ENCODE data around the gene PRKAR2A.

The PRKAR2A gene

GRCh38 chr3:48881006-48881405 lies 33.3 kb upstream of the PRKAR2A start:
- Histone ChIP-seq H4K20me1 (ENCODE audit: insufficient read depth, low read length) (no peaks in the 10 kb centered on the region), H3K9ac (ENCODE audit: low read length) (no peak overlapping the region), H3K4me1 (ENCODE audit: low read length) (no peaks in the 10 kb centered on the region), H3K4me3 (ENCODE audit: low read length) (no peak overlapping the region), H3K27me3 (replicated peaks; ENCODE audit: insufficient read depth, low read length) (no peaks in the 10 kb centered on the region), H3K27ac (ENCODE audit: low read length) (no peak overlapping the region), H2AFZ (ENCODE audit: low read length) (no peak overlapping the region), H3K4me2 (ENCODE audit: low read depth, low read length) (no peak overlapping the region), H3K79me2 (ENCODE audit: low read length) (peaks cover 56% of the 10 kb centered on the region), H3F3A (ENCODE audit: insufficient read depth, low read length) (no peaks in the 10 kb centered on the region), H3K9me2 (replicated peaks; ENCODE audit: insufficient read depth, low read length) (no peaks in the 10 kb centered on the region), H3K36me3 (replicated peaks; ENCODE audit: insufficient read depth, low read length) (no peaks in the 10 kb centered on the region; the same call in 1 of the 2 replicates), H3K9me3 (replicated peaks; ENCODE audit: insufficient read depth, low read length) (no peaks in the 10 kb centered on the region)
- no peak for DNase-seq
- TF ChIP-seq EZH2phosphoT487 (IDR thresholded peaks at IDR 0.05; ENCODE audit: low read length), result no peak
- no peak for TF ChIP-seq CTCF (IDR thresholded peaks at IDR 0.05; ENCODE audit: low read length)
- no peak for TF ChIP-seq EZH2 (optimal IDR thresholded peaks at IDR 0.05; ENCODE audit: low read depth, low read length)

- H3K9ac ChIP-seq (ENCODE audit: low read length), result no peak overlapping the region
- no peaks in the 10 kb centered on the region for H3K9me3 ChIP-seq (replicated peaks; ENCODE audit: insufficient read depth, low read length)
- no peaks in the 10 kb centered on the region; the same call in 1 of the 2 replicates for H3K36me3 ChIP-seq (replicated peaks; ENCODE audit: insufficient read depth, low read length)
- no peak overlapping the region for H3K27ac ChIP-seq (ENCODE audit: low read length)
- no peaks in the 10 kb centered on the region for H4K20me1 ChIP-seq (ENCODE audit: insufficient read depth, low read length)
- no peaks in the 10 kb centered on the region for H3K9me2 ChIP-seq (replicated peaks; ENCODE audit: insufficient read depth, low read length)
- peaks cover 46% of the 10 kb centered on the region for H3K79me2 ChIP-seq (ENCODE audit: low read length)
- no peak for TF ChIP-seq CTCF (IDR thresholded peaks at IDR 0.05; ENCODE audit: low read length)
- no peak for TF ChIP-seq EZH2 (optimal IDR thresholded peaks at IDR 0.05; ENCODE audit: low read depth, low read length)
- TF ChIP-seq EZH2phosphoT487 (IDR thresholded peaks at IDR 0.05; ENCODE audit: low read length), result no peak
- no peak for DNase-seq
- no peak overlapping the region for H3K4me2 ChIP-seq (ENCODE audit: low read depth, low read length)
- no peaks in the 10 kb centered on the region for H3K4me1 ChIP-seq (ENCODE audit: low read length)
- no peak overlapping the region for H2AFZ ChIP-seq (ENCODE audit: low read length)
- no peaks in the 10 kb centered on the region for H3K27me3 ChIP-seq (replicated peaks; ENCODE audit: insufficient read depth, low read length)
- no peak overlapping the region for H3K4me3 ChIP-seq (ENCODE audit: low read length)
- H3F3A ChIP-seq (ENCODE audit: insufficient read depth, low read length), result no peaks in the 10 kb centered on the region
Measured at GRCh38 chr3:48879994-48880377, 32.3 kb upstream of the PRKAR2A start.

GRCh38 chr3:48879307-48879993 lies 31.8 kb upstream of the PRKAR2A start:
- no peak for DNase-seq
- Histone ChIP-seq H3K9me2 (replicated peaks; ENCODE audit: insufficient read depth, low read length) (no peaks in the 10 kb centered on the region), H4K20me1 (ENCODE audit: insufficient read depth, low read length) (no peaks in the 10 kb centered on the region), H3K36me3 (replicated peaks; ENCODE audit: insufficient read depth, low read length) (no peaks in the 10 kb centered on the region; the same call in 1 of the 2 replicates), H3K27me3 (replicated peaks; ENCODE audit: insufficient read depth, low read length) (no peaks in the 10 kb centered on the region), H3K79me2 (ENCODE audit: low read length) (peaks cover 41% of the 10 kb centered on the region), H3K9me3 (replicated peaks; ENCODE audit: insufficient read depth, low read length) (no peaks in the 10 kb centered on the region), H3F3A (ENCODE audit: insufficient read depth, low read length) (no peaks in the 10 kb centered on the region), H3K4me1 (ENCODE audit: low read length) (no peaks in the 10 kb centered on the region), H3K27ac (ENCODE audit: low read length) (no peak overlapping the region), H3K4me3 (ENCODE audit: low read length) (no peak overlapping the region), H2AFZ (ENCODE audit: low read length) (no peak overlapping the region), H3K9ac (ENCODE audit: low read length) (no peak overlapping the region), H3K4me2 (ENCODE audit: low read depth, low read length) (no peak overlapping the region)
- TF ChIP-seq EZH2 (optimal IDR thresholded peaks at IDR 0.05; ENCODE audit: low read depth, low read length) (no peak), CTCF (IDR thresholded peaks at IDR 0.05; ENCODE audit: low read length) (no peak), EZH2phosphoT487 (IDR thresholded peaks at IDR 0.05; ENCODE audit: low read length) (no peak)

Data from MM.1S (cell line).